Common myeloid progenitor, CD34-positive (primary cell): ENCODE data around the gene WDSUB1.
A peak's percentile ranks its signal among the peaks of the same experiment; 100 is the strongest.

Experiments used
- CTCF ChIA-PET: fragments of 350-600 bp; sonication (Branson Sonifier 250); formaldehyde crosslinking; loops from one replicate; lab custom pipeline; 2021; ENCODE audit warnings: antibody characterized with exemption; lab: Charles Lee
- POLR2A ChIA-PET: fragments of 350-600 bp; sonication (Branson Sonifier 250); formaldehyde crosslinking; loops from one replicate; lab custom pipeline; 2021; ENCODE audit warnings: antibody characterized with exemption; lab: Charles Lee
- DNase-seq, 3 donors: peaks; one replicate each; pipeline versions ENCODE4 v3.0.0 to v3.0.0-alpha.2; 2013
- H3K27ac ChIP-seq, 2 experiments: 1 replicate in 1 of 2; 2 replicates in 1 of 2; pipeline ENCODE4 v1.7.0; 2013; ENCODE audit warnings: inconsistent platforms in 2 of 2, low read length in 2 of 2, mild to moderate bottlenecking in 2 of 2, low read depth in 1 of 2, moderate library complexity in 1 of 2; ENCODE audit not compliant: severe bottlenecking in 2 of 2, insufficient read depth in 1 of 2, poor library complexity in 1 of 2
- H3K27me3 ChIP-seq, 5 experiments: replicated peaks in 2 of 5; 1 replicate in 3 of 5; 2 replicates in 2 of 5; pipeline versions ENCODE4 v1.6.1 to v1.7.0; 2013; ENCODE audit warnings: low read length in 4 of 5, mild to moderate bottlenecking in 2 of 5, moderate library complexity in 2 of 5, inconsistent platforms in 1 of 5; ENCODE audit not compliant: insufficient read depth in 5 of 5, control insufficient read depth in 4 of 5
- H3K36me3 ChIP-seq, 4 experiments: 1 replicate in 2 of 4; 2 replicates in 2 of 4; pipeline versions ENCODE4 v1.6.1 to v1.7.0; 2013; ENCODE audit warnings: low read length in 3 of 4, control low read depth in 1 of 4, mild to moderate bottlenecking in 1 of 4; ENCODE audit not compliant: control insufficient read depth in 4 of 4, insufficient read depth in 4 of 4
- H3K4me1 ChIP-seq, 4 experiments: 1 replicate in 3 of 4; 2 replicates in 1 of 4; pipeline versions ENCODE4 v1.6.1 to v1.7.1; 2013; ENCODE audit warnings: low read length in 3 of 4, mild to moderate bottlenecking in 3 of 4, control low read depth in 1 of 4, inconsistent platforms in 1 of 4, moderate library complexity in 1 of 4; ENCODE audit not compliant: control insufficient read depth in 4 of 4, insufficient read depth in 4 of 4; ENCODE audit errors: control extremely low read depth in 1 of 4
- H3K4me3 ChIP-seq, 7 experiments: 1 replicate in 4 of 7; 2 replicates in 3 of 7; pipeline versions ENCODE4 v1.5.1 to v1.7.0; 2013; ENCODE audit warnings: mild to moderate bottlenecking in 7 of 7, low read length in 6 of 7, moderate library complexity in 6 of 7, inconsistent platforms in 2 of 7, low read depth in 2 of 7, control low read depth in 1 of 7; ENCODE audit not compliant: insufficient read depth in 4 of 7, control insufficient read depth in 1 of 7; ENCODE audit errors: extremely low read depth in 1 of 7
- H3K9me3 ChIP-seq, 5 experiments: 1 replicate in 4 of 5; 2 replicates in 1 of 5; pipeline versions ENCODE4 v1.6.1 to v1.7.1; 2013; ENCODE audit warnings: low read length in 4 of 5, mild to moderate bottlenecking in 2 of 5, inconsistent platforms in 1 of 5, low read depth in 1 of 5, moderate library complexity in 1 of 5; ENCODE audit not compliant: control insufficient read depth in 4 of 5, insufficient read depth in 2 of 5; ENCODE audit errors: control extremely low read depth in 1 of 5
- WGBS: methylation state at CpG from one replicate; pipeline ENCODE4 v1.1.5; 2013; ENCODE audit not compliant: insufficient coverage; 5-methylcytosine and 5-hydroxymethylcytosine counted together

Gene WDSUB1

DNA sequence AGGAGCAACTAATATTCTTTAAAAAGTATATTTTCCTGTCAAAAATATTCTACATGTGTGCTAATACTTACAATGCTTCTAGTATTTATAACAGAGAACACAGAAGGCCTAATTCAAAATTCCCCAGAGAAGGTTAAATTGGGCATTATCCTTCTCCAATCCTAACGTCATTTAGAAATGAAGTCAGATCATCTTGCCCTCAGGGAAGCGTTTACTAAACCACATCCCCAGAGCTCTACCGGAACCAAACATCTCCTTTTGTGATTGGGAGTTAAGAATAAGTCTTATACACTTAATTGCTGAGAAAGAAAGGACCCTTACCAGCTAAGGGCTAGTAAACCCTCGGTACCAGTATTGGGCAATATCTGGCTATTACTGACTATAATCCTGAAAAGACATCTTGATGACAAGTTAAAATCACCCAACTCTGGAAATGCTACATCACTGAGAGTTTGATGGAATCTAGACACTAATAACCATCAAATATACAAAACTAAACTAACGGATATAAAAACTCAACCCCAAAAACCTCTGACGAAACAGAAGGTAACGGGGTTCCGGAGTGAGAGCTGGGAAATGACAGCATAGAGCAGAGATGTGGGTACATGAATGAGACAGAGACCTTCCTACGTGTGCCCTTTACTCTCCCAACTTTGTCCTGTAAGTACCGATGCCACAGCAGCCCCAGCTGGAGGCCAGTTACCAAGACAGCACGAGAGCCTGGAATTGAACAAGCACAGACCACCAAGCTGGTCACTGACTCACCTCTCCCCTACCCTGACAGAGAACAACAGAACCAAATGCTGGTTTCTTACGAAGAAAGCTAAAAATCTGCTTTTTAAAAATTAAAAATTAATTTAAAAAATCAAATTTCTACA is 35.0 kb downstream of the WDSUB1 start:
- 85% methylated on average over 5 of the region's 12 CpGs for WGBS
- peaks cover 12 to 26% (median 17%) of the 10 kb centered on the region in 4 experiments for H3K4me1 ChIP-seq
- peaks cover 4 to 37% (median 16%) of the 10 kb centered on the region in 4 experiments for H3K36me3 ChIP-seq
- H3K4me3 ChIP-seq: peak overlapping the region in 1 of 7 experiments; percentile 5
- ChIA-PET POLR2A (no interaction called here), CTCF (interaction anchor here (1.4 kb wide), 1 partner anchor 12 kb away, joined by 4 read pairs; no protein-coding TSS in a partner anchor)
- peaks cover 0 to 5% (median 0%) of the 10 kb centered on the region in 5 experiments for H3K9me3 ChIP-seq
- peak in 2 of 3 donors; percentile 18 to 49 for DNase-seq
- no peaks in the 10 kb centered on the region for H3K27me3 ChIP-seq
- no peak overlapping the region for H3K27ac ChIP-seq

GRCh38 chr2:159249990-159250715 is 36.4 kb downstream of the WDSUB1 start:
- ChIA-PET POLR2A (interaction anchor here (1.0 to 1.6 kb wide), 4 partner anchors 12 to 86 kb away, joined by 3 to 5 read pairs (median 4); no protein-coding TSS in a partner anchor), CTCF (interaction anchor here (0.9 to 1.7 kb wide), 6 partner anchors 12 to 101 kb away, joined by 3 to 5 read pairs (median 3); no protein-coding TSS in a partner anchor)
- DNase-seq: peak; percentile 75 to 95 (median 91)

DNA sequence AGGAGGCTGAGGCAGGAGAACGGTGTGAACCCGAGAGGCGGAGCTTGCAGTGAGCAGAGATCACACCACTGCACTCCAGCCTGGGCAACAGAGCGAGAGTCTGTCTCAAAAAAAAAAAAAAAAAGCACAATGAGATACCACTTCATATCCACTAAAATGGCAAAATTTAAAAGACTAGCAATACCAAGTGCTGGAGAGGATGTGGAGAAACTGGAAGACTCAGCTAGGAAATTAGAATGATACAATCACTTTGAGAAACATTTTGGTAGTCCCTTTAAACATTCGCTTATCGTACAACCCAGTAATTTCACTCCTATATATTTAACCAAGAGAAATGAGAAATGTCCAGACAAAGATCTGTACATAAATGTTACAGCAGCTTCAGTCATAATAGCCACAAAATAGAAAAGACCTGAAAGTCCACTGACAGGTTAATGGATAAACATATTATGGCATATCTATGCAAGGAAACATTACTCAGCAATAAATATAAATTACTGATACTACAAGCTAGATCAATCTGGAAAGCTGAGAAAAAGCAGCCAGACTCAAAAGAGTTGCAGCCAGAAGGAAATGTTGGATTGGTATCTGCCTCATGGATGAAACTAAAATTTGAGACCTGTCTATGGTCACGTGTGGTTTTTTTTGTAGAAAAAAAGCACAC is 40.0 kb downstream of the WDSUB1 start:
- CTCF ChIA-PET: interaction anchor here (0.7 to 1.7 kb wide), 4 partner anchors 17 to 149 kb away, joined by 3 to 4 read pairs (median 3); no protein-coding TSS in a partner anchor
- Histone ChIP-seq H3K36me3 (peaks cover 7 to 37% (median 22%) of the 10 kb centered on the region in 4 experiments), H3K27ac (no peak overlapping the region), H3K4me1 (peaks cover 12 to 22% (median 17%) of the 10 kb centered on the region in 4 experiments), H3K9me3 (peaks cover 0 to 8% (median 0%) of the 10 kb centered on the region in 5 experiments), H3K4me3 (no peak overlapping the region), H3K27me3 (no peaks in the 10 kb centered on the region)
- DNase-seq: no peak
- POLR2A ChIA-PET: interaction anchor here (1.1 kb wide), 1 partner anchor 15 kb away, joined by 3 read pairs; no protein-coding TSS in a partner anchor
- 83% methylated on average over 2 of the region's 7 CpGs for WGBS

More at GRCh38 chr2:159249990-159250715, 36.4 kb downstream of the WDSUB1 start:
- Histone ChIP-seq H3K9me3 (peaks cover 0 to 8% (median 0%) of the 10 kb centered on the region in 5 experiments), H3K27ac (peak overlapping the region; percentile 69 to 70), H3K4me1 (peaks cover 12 to 26% (median 17%) of the 10 kb centered on the region in 4 experiments), H3K27me3 (no peaks in the 10 kb centered on the region), H3K4me3 (peak overlapping the region in 3 of 7 experiments; percentile 2 to 40 (median 15)), H3K36me3 (peaks cover 6 to 44% (median 15%) of the 10 kb centered on the region in 4 experiments)
- WGBS: 33% methylated on average over 3 of the region's 7 CpGs

GRCh38 chr2:159243529-159243928 is 43.0 kb downstream of the WDSUB1 start:
- Histone ChIP-seq H3K9me3 (peaks cover 0 to 8% (median 0%) of the 10 kb centered on the region in 5 experiments), H3K27ac (no peak overlapping the region), H3K4me3 (no peak overlapping the region), H3K27me3 (no peaks in the 10 kb centered on the region), H3K4me1 (no peaks in the 10 kb centered on the region), H3K36me3 (peaks cover 11 to 57% (median 36%) of the 10 kb centered on the region in 4 experiments)
- ChIA-PET POLR2A (no interaction called here), CTCF (no interaction called here)
- DNase-seq: no peak

DNA sequence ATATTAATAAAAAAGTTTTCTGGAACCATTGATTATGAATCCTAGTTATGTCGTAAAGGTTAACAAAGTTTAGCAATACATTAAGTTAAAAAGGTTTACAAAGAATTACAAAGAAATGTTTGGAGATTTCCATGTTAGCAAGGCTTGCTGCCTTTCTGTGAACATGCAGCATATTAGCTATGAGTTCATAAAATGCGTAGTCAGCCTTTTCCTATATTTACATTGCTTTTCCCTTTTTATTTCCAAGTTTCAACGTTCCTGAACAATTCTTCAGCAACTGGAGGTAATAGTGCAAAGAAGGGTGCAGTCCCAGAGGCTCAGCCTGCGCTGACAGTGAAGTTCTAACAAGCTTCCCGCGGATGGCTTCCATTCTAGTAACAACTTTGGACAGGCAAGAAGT is 51.6 kb downstream of the WDSUB1 start:
- WGBS: 96% methylated on average over 3 of the region's 6 CpGs
- ChIA-PET POLR2A (no interaction called here), CTCF (interaction anchor here (0.9 kb wide), 1 partner anchor 13 kb away, joined by 3 read pairs; no protein-coding TSS in a partner anchor)

DNA sequence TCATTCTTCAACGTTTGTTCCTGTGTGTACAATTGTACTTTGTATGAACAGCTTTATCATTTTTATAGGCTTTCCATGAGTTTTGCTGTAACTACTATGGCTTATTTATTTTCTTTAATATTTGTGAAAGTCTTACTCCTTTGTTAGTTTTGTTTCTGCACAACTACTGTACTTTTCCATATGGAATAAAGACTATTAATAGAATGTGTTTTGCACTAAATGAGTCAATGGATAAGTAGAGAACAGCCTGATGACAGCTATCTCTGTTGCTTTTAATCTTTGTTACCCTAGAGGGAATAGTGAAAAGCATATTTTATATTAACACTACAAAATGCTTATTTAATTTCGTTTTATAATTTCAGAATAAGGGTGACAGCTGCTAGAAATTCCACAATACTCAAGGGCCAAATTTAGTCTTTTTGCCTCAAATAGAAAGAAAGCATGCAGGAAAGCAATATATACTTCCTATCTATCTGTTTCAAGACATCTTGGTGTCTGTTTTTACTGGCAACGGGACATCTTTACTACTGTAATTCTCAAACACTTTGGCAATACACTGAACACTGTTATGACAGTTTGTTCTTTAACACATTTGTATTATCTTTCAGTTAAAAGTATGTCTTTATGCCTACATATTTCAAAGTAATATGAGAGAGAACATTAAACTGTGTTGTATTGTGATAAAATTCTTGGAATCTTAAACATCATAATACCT is 53.9 kb downstream of the WDSUB1 start:
- WGBS: no CpG with 5 or more reads among the region's 3 CpGs

More for the DNA sequence above, 51.6 kb downstream of the WDSUB1 start:
- Histone ChIP-seq H3K36me3 (peaks cover 12 to 56% (median 32%) of the 10 kb centered on the region in 4 experiments), H3K27me3 (no peaks in the 10 kb centered on the region), H3K27ac (no peak overlapping the region), H3K9me3 (no peaks in the 10 kb centered on the region), H3K4me1 (no peaks in the 10 kb centered on the region), H3K4me3 (no peak overlapping the region)
- no peak for DNase-seq

More for the DNA sequence above, 53.9 kb downstream of the WDSUB1 start:
- no peaks in the 10 kb centered on the region for H3K4me1 ChIP-seq
- no peaks in the 10 kb centered on the region for H3K9me3 ChIP-seq
- no peak overlapping the region for H3K4me3 ChIP-seq
- CTCF ChIA-PET: interaction anchor here (1.2 kb wide), 1 partner anchor 16 kb away, joined by 4 read pairs; no protein-coding TSS in a partner anchor
- POLR2A ChIA-PET: no interaction called here
- no peaks in the 10 kb centered on the region for H3K27me3 ChIP-seq
- H3K36me3 ChIP-seq: peaks cover 10 to 53% (median 34%) of the 10 kb centered on the region in 4 experiments
- no peak for DNase-seq
- H3K27ac ChIP-seq: peak overlapping the region in 1 of 2 experiments; percentile 15
